ENCODE data around the gene PRKAG2.
"Not testable (repeated sequence)": the region's sequence is repeated elsewhere in the genome, so short reads cannot be mapped to it uniquely, and the experiment has no call there.

PRKAG2 gene

GRCh38 chr7:151757274-151757673, 119.6 kb downstream of the PRKAG2 start:
- Histone ChIP-seq H3K27me3 (ENCODE audit: insufficient read depth, low read length) (no peaks in the 10 kb centered on the region), H3K9me3 (ENCODE audit: low read length) (no peaks in the 10 kb centered on the region), H3K4me1 (ENCODE audit: insufficient read depth, low read length) (peaks cover 23% of the 10 kb centered on the region), H2AFZ (ENCODE audit: low read depth, low read length) (no peak overlapping the region), H3K4me3 (ENCODE audit: low read length) (no peak overlapping the region), H3K36me3 (ENCODE audit: insufficient read depth, low read length) (no peaks in the 10 kb centered on the region)

- no peaks in the 10 kb centered on the region for H3K27me3 ChIP-seq (ENCODE audit: insufficient read depth, low read length)
- H3K4me3 ChIP-seq (ENCODE audit: low read length) = no peak overlapping the region
- H3K9me3 ChIP-seq (ENCODE audit: low read length) = no peaks in the 10 kb centered on the region
- H2AFZ ChIP-seq (ENCODE audit: low read depth, low read length) = no peak overlapping the region
- peaks cover 23% of the 10 kb centered on the region for H3K4me1 ChIP-seq (ENCODE audit: insufficient read depth, low read length)
- H3K36me3 ChIP-seq (ENCODE audit: insufficient read depth, low read length) = no peaks in the 10 kb centered on the region
Measured at GRCh38 chr7:151756866-151757265, 120.0 kb downstream of the PRKAG2 start.

- Histone ChIP-seq H3K27me3 (ENCODE audit: insufficient read depth, low read length) (no peaks in the 10 kb centered on the region), H3K4me3 (ENCODE audit: low read length) (no peak overlapping the region), H2AFZ (ENCODE audit: low read depth, low read length) (no peak overlapping the region), H3K9me3 (ENCODE audit: low read length) (no peaks in the 10 kb centered on the region), H3K36me3 (ENCODE audit: insufficient read depth, low read length) (no peaks in the 10 kb centered on the region), H3K4me1 (ENCODE audit: insufficient read depth, low read length) (peaks cover 23% of the 10 kb centered on the region)
Measured at GRCh38 chr7:151756076-151756731, 120.7 kb downstream of the PRKAG2 start.

DNA sequence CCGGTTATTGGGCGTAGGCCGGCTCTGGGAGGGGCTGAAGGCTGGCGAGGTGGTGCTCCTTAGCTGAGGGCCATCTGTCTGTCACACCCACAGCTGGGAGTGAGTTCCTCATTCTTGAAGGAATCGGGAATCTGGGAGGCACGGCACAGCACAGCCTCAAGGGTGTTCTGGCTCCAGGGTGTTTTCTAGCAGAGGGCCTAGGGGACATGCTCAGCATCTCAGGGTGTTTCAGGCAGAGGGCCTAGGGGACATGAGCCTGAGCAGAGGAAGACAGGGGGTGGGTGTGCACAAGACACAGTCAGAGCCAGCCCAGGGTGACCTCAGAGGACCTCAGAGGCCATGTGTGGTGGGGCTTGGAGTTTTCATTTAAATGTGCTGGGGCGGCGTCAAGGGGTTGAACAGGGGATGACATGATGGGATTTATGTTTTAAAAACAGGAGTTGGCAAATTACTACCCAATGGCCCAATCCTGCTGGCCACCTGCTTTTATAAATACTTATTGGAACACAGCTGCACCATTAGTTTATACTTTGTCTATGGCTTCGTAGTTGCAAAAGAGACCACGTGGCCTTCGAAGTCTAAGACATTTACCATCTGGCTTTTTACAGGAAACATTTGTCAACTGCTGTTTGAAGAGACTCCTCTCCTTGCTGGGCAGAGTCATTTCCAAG, 121.6 kb downstream of the PRKAG2 start:
- peaks cover 23% of the 10 kb centered on the region for H3K4me1 ChIP-seq (ENCODE audit: insufficient read depth, low read length)
- no peaks in the 10 kb centered on the region for H3K36me3 ChIP-seq (ENCODE audit: insufficient read depth, low read length)
- no peaks in the 10 kb centered on the region for H3K9me3 ChIP-seq (ENCODE audit: low read length)
- no peak overlapping the region for H2AFZ ChIP-seq (ENCODE audit: low read depth, low read length)
- no peaks in the 10 kb centered on the region for H3K27me3 ChIP-seq (ENCODE audit: insufficient read depth, low read length)
- no peak overlapping the region for H3K4me3 ChIP-seq (ENCODE audit: low read length)

DNA sequence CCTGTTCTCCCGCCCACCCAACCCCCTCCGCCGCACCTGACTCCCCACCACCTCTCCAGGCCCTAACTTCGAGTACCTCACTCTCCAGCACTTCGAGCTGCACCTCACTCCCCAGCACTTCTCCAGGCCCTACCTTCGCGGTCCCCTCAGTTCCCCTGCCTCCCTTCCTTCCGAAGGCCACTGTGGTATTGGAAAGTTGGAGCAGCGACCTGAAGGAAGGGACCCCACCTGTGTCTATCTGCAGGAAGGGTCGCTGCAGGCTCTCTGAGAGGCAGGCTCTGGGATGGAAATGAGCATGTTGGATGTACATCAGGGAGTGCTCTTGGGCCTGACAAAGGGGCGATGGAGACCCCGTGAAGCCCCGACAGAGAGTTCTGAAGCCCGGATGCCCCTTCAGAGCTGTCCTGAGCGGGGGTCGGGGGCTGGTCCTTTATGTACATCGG, 122.2 kb downstream of the PRKAG2 start:
- H3K4me1 ChIP-seq (ENCODE audit: insufficient read depth, low read length) = peaks cover 23% of the 10 kb centered on the region
- H2AFZ ChIP-seq (ENCODE audit: low read depth, low read length) = no peak overlapping the region
- no peaks in the 10 kb centered on the region for H3K36me3 ChIP-seq (ENCODE audit: insufficient read depth, low read length)
- H3K9me3 ChIP-seq (ENCODE audit: low read length) = no peaks in the 10 kb centered on the region
- no peaks in the 10 kb centered on the region for H3K27me3 ChIP-seq (ENCODE audit: insufficient read depth, low read length)
- H3K4me3 ChIP-seq (ENCODE audit: low read length) = no peak overlapping the region

- Histone ChIP-seq H3K27me3 (ENCODE audit: insufficient read depth, low read length) (no peaks in the 10 kb centered on the region), H3K4me1 (ENCODE audit: insufficient read depth, low read length) (peaks cover 23% of the 10 kb centered on the region), H3K9me3 (ENCODE audit: low read length) (no peaks in the 10 kb centered on the region), H3K36me3 (ENCODE audit: insufficient read depth, low read length) (no peaks in the 10 kb centered on the region), H2AFZ (ENCODE audit: low read depth, low read length) (no peak overlapping the region), H3K4me3 (ENCODE audit: low read length) (no peak overlapping the region)
Measured at GRCh38 chr7:151754142-151754590, 122.7 kb downstream of the PRKAG2 start.

DNA sequence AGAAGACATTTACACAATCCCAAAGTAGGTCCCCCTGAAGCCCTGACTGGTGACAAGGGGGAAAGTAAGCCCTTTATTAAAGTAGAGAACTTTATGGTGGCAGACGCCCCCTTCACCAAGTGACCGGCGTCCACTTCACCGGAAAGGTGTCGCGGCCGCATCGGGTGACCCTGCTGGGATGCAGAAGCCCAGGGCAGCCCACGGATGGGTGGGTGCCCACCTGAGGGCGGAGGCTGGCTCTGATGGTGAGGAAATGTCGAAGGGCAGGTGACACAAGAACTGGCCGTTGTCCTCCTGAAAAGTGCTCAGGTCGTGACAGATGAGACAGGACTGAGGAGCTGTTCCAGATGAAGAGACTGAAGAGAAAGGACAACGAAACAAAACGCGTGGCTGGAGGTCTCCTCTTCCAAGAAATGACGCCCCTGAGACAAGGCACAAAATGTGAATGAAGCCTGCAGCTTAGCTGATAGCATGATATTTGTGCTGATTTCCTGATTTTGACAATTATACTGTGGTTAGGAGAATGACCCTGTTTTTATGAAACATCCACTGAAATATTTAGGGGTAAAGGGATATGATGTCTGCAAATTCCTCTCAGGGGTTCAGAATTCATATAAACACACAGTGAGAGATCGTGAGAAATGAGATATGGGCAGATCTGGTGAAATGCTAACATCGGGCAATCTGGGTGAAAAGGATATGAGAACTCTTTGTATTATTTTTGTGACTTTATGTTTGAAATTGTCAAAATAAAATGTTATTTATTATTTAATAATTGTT, 123.9 kb downstream of the PRKAG2 start:
- no peaks in the 10 kb centered on the region for H3K27me3 ChIP-seq (ENCODE audit: insufficient read depth, low read length)
- no peak overlapping the region for H2AFZ ChIP-seq (ENCODE audit: low read depth, low read length)
- H3K36me3 ChIP-seq (ENCODE audit: insufficient read depth, low read length) = no peaks in the 10 kb centered on the region
- no peak overlapping the region for H3K4me3 ChIP-seq (ENCODE audit: low read length)
- no peaks in the 10 kb centered on the region for H3K9me3 ChIP-seq (ENCODE audit: low read length)
- peaks cover 23% of the 10 kb centered on the region for H3K4me1 ChIP-seq (ENCODE audit: insufficient read depth, low read length)

- Histone ChIP-seq H3K4me1 (ENCODE audit: insufficient read depth, low read length) (peaks cover 15% of the 10 kb centered on the region), H3K9me3 (ENCODE audit: low read length) (no peaks in the 10 kb centered on the region)
Measured at GRCh38 chr7:151752037-151752436, 124.9 kb downstream of the PRKAG2 start.

GRCh38 chr7:151748733-151749132, 128.2 kb downstream of the PRKAG2 start:
- Histone ChIP-seq H3K36me3 (ENCODE audit: insufficient read depth, low read length) (no peaks in the 10 kb centered on the region), H2AFZ (ENCODE audit: low read depth, low read length) (no peak overlapping the region), H3K4me3 (ENCODE audit: low read length) (no peak overlapping the region), H3K9me3 (ENCODE audit: low read length) (no peaks in the 10 kb centered on the region), H3K27me3 (ENCODE audit: insufficient read depth, low read length) (no peaks in the 10 kb centered on the region), H3K4me1 (ENCODE audit: insufficient read depth, low read length) (peaks cover under 1% of the 10 kb centered on the region)

More at GRCh38 chr7:151752037-151752436, 124.9 kb downstream of the PRKAG2 start:
- Histone ChIP-seq H2AFZ (ENCODE audit: low read depth, low read length) (no peak overlapping the region), H3K27me3 (ENCODE audit: insufficient read depth, low read length) (no peaks in the 10 kb centered on the region), H3K36me3 (ENCODE audit: insufficient read depth, low read length) (no peaks in the 10 kb centered on the region), H3K4me3 (ENCODE audit: low read length) (no peak overlapping the region)

DNA sequence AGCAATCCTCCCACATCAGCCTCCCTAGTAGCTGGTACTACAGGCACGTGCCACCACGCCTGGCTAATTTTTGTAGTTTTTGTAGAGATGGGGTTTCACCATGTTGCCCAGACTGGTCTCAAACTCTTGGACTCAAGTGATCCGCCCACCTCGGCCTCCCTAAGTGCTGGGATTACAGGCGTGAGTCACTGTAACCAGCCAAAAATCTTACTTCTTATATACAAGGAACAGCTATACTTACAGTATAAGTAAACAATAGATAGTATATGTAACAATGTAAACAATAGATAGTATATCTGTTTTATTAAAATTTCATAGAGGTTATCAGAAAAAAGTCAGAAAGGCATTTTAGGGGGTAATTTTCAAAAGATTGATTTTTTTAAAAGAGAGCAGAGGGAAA, 128.9 kb downstream of the PRKAG2 start:
- H2AFZ ChIP-seq (ENCODE audit: low read depth, low read length); H3K4me3 ChIP-seq (ENCODE audit: low read length); H3K36me3 ChIP-seq (ENCODE audit: insufficient read depth, low read length); H3K27me3 ChIP-seq (ENCODE audit: insufficient read depth, low read length); H3K9me3 ChIP-seq (ENCODE audit: low read length); H3K4me1 ChIP-seq (ENCODE audit: insufficient read depth, low read length): not testable (repeated sequence)

GRCh38 chr7:151745706-151746105, 131.2 kb downstream of the PRKAG2 start:
- no peaks in the 10 kb centered on the region for H3K9me3 ChIP-seq (ENCODE audit: low read length)
- no peaks in the 10 kb centered on the region for H3K36me3 ChIP-seq (ENCODE audit: insufficient read depth, low read length)
- H3K27me3 ChIP-seq (ENCODE audit: insufficient read depth, low read length) = no peaks in the 10 kb centered on the region
- H3K4me3 ChIP-seq (ENCODE audit: low read length) = no peak overlapping the region
- H2AFZ ChIP-seq (ENCODE audit: low read depth, low read length) = no peak overlapping the region
- peaks cover 25% of the 10 kb centered on the region for H3K4me1 ChIP-seq (ENCODE audit: insufficient read depth, low read length)

GRCh38 chr7:151744656-151745638, 132.0 kb downstream of the PRKAG2 start:
- no peaks in the 10 kb centered on the region for H3K9me3 ChIP-seq (ENCODE audit: low read length)
- no peak overlapping the region for H3K4me3 ChIP-seq (ENCODE audit: low read length)

More at GRCh38 chr7:151744656-151745638, 132.0 kb downstream of the PRKAG2 start:
- no peaks in the 10 kb centered on the region for H3K27me3 ChIP-seq (ENCODE audit: insufficient read depth, low read length)
- no peaks in the 10 kb centered on the region for H3K36me3 ChIP-seq (ENCODE audit: insufficient read depth, low read length)
- no peak overlapping the region for H2AFZ ChIP-seq (ENCODE audit: low read depth, low read length)
- H3K4me1 ChIP-seq (ENCODE audit: insufficient read depth, low read length) = peaks cover 33% of the 10 kb centered on the region
